H9 (cell line): ENCODE data around the gene TMBIM6. TPM values are rescaled to one million over a fixed set of nuclear protein-coding genes. Genes with fewer than 3 reads are reported as not detected.
"Not testable (repeated sequence)": the region's sequence is repeated elsewhere in the genome, so short reads cannot be mapped to it uniquely, and the experiment has no call there.

Experiments used
- DNase-seq: peaks from one replicate; pipeline ENCODE4 v3.0.0-alpha.2; 2017
- H2AFZ ChIP-seq: one replicate; pipeline ENCODE4 v1.6.1; 2013; ENCODE audit warnings: mild to moderate bottlenecking, low read length, control low read depth, moderate library complexity
- H2AK5ac ChIP-seq: 2 replicates; pipeline ENCODE4 v1.6.1; 2013; ENCODE audit warnings: low read length, control low read depth, mixed read lengths; ENCODE audit not compliant: insufficient read length
- H2BK120ac ChIP-seq: one replicate; pipeline ENCODE4 v1.6.1; 2013; ENCODE audit warnings: low read depth, mild to moderate bottlenecking, low read length, control low read depth, inconsistent platforms; ENCODE audit not compliant: poor library complexity, severe bottlenecking
- H2BK12ac ChIP-seq: 2 replicates; pipeline ENCODE4 v1.6.1; 2013; ENCODE audit warnings: low read length, control low read depth, mixed read lengths, low read depth; ENCODE audit not compliant: insufficient read length
- H2BK15ac ChIP-seq: 2 replicates; pipeline ENCODE4 v1.6.1; 2013; ENCODE audit warnings: low read depth, low read length, control low read depth
- H2BK20ac ChIP-seq: one replicate; pipeline ENCODE4 v1.6.1; 2013; ENCODE audit warnings: low read depth, mild to moderate bottlenecking, low read length, control low read depth, inconsistent platforms; ENCODE audit not compliant: poor library complexity, severe bottlenecking
- H2BK5ac ChIP-seq: 2 replicates; pipeline ENCODE4 v1.6.1; 2013; ENCODE audit warnings: low read length, control low read depth, mixed read lengths; ENCODE audit not compliant: insufficient read length
- H3K14ac ChIP-seq: 2 replicates; pipeline ENCODE4 v1.6.1; 2013; ENCODE audit warnings: low read length, control low read depth; ENCODE audit not compliant: insufficient read depth
- H3K18ac ChIP-seq: 2 replicates; pipeline ENCODE4 v1.6.1; 2013; ENCODE audit warnings: low read depth, mild to moderate bottlenecking, mixed read lengths, low read length, control low read depth; ENCODE audit not compliant: insufficient read length
- H3K23ac ChIP-seq: 2 replicates; pipeline ENCODE4 v1.6.1; 2013; ENCODE audit warnings: low read length, control low read depth, mixed read lengths, low read depth; ENCODE audit not compliant: insufficient read length
- H3K23me2 ChIP-seq: 2 replicates; pipeline ENCODE4 v1.6.1; 2013; ENCODE audit warnings: low read depth, mild to moderate bottlenecking, mixed read lengths, low read length, control low read depth; ENCODE audit not compliant: insufficient read length, poor library complexity, severe bottlenecking
- H3K27ac ChIP-seq: 2 replicates; pipeline ENCODE4 v1.5.1; 2013; ENCODE audit warnings: low read length, control low read depth, mixed read lengths, low read depth; ENCODE audit not compliant: insufficient read length
- H3K27me3 ChIP-seq: 2 replicates; pipeline ENCODE4 v1.6.1; 2013; ENCODE audit warnings: low read length, control low read depth, inconsistent platforms; ENCODE audit not compliant: insufficient read depth
- H3K4ac ChIP-seq: 2 replicates; pipeline ENCODE4 v1.6.1; 2013; ENCODE audit warnings: low read depth, mild to moderate bottlenecking, control low read depth, inconsistent platforms, low read length, moderate library complexity
- H3K4me1 ChIP-seq: 2 replicates; pipeline ENCODE4 v1.6.1; 2013; ENCODE audit warnings: low read length, control low read depth, inconsistent platforms; ENCODE audit not compliant: insufficient read depth
- H3K4me2 ChIP-seq: 2 replicates; pipeline ENCODE4 v1.6.1; 2013; ENCODE audit warnings: low read length, control low read depth, mixed read lengths; ENCODE audit not compliant: insufficient read length, insufficient read depth
- H3K56ac ChIP-seq: 2 replicates; pipeline ENCODE4 v1.6.1; 2013; ENCODE audit warnings: low read depth, mild to moderate bottlenecking, mixed read lengths, low read length, control low read depth; ENCODE audit not compliant: insufficient read length
- H3K79me1 ChIP-seq: 2 replicates; pipeline ENCODE4 v1.6.1; 2013; ENCODE audit warnings: low read depth, mild to moderate bottlenecking, moderate library complexity, low read length, control low read depth, inconsistent platforms; ENCODE audit not compliant: insufficient read depth, poor library complexity, severe bottlenecking
- H3K79me2 ChIP-seq: 2 replicates; pipeline ENCODE4 v1.6.1; 2013; ENCODE audit warnings: low read length, control low read depth, inconsistent platforms; ENCODE audit not compliant: insufficient read depth
- H3K9ac ChIP-seq: 2 replicates; pipeline ENCODE4 v1.6.1; 2013; ENCODE audit warnings: low read length, control low read depth, mixed read lengths; ENCODE audit not compliant: insufficient read length; ENCODE audit errors: extremely low read depth
- H3K9me3 ChIP-seq: one replicate; pipeline ENCODE4 v1.6.1; 2013; ENCODE audit warnings: low read depth, low read length, inconsistent platforms; ENCODE audit not compliant: control insufficient read depth
- H3T11ph ChIP-seq: one replicate; pipeline ENCODE4 v1.6.1; 2013; ENCODE audit warnings: mild to moderate bottlenecking, low read length, control low read depth, inconsistent platforms
- H4K20me1 ChIP-seq: one replicate; pipeline ENCODE4 v1.6.1; 2013; ENCODE audit not compliant: control insufficient read depth, insufficient read length, insufficient read depth
- H4K5ac ChIP-seq: 2 replicates; pipeline ENCODE4 v1.6.1; 2013; ENCODE audit warnings: low read depth, mild to moderate bottlenecking, mixed read lengths, low read length, control low read depth; ENCODE audit not compliant: insufficient read length
- H4K8ac ChIP-seq: replicated peaks from 2 replicates; pipeline ENCODE4 v1.6.1; 2013; ENCODE audit warnings: low read length, control low read depth, mixed read lengths, low read depth; ENCODE audit not compliant: insufficient read length
- H4K91ac ChIP-seq: 2 replicates; pipeline ENCODE4 v1.6.1; 2013; ENCODE audit warnings: low read depth, mild to moderate bottlenecking, moderate library complexity, mixed read lengths, low read length, control low read depth; ENCODE audit not compliant: insufficient read length
- H3K27ac Mint-ChIP-seq, 3 experiments: 2 replicates in 2 of 3; 3 replicates in 1 of 3; pipeline ENCODE4 v1.8.0; 2020 to 2021; ENCODE audit warnings: mixed read lengths in 3 of 3, mild to moderate bottlenecking in 1 of 3, moderate library complexity in 1 of 3
- H3K27me3 Mint-ChIP-seq: 2 replicates; pipeline ENCODE4 v1.8.0; 2021; ENCODE audit warnings: low read depth, mild to moderate bottlenecking, moderate library complexity, mixed read lengths
- H3K36me3 Mint-ChIP-seq, 3 experiments: 2 replicates in 2 of 3; 3 replicates in 1 of 3; pipeline ENCODE4 v1.8.0; 2020 to 2021; ENCODE audit warnings: low read depth in 3 of 3, mixed read lengths in 3 of 3; ENCODE audit not compliant: insufficient read depth in 1 of 3
- H3K4me1 Mint-ChIP-seq, 2 experiments: 2 replicates each; pipeline ENCODE4 v1.8.0; 2020; ENCODE audit warnings: mixed read lengths in 2 of 2
- H3K4me3 Mint-ChIP-seq, 2 experiments: 2 replicates in 1 of 2; 3 replicates in 1 of 2; pipeline ENCODE4 v1.8.0; 2020 to 2021; ENCODE audit warnings: mild to moderate bottlenecking in 2 of 2, mixed read lengths in 2 of 2, moderate library complexity in 1 of 2
- H3K9me3 Mint-ChIP-seq, 2 experiments: 2 replicates in 1 of 2; 3 replicates in 1 of 2; pipeline ENCODE4 v1.8.0; 2020; ENCODE audit warnings: mild to moderate bottlenecking in 2 of 2, mixed read lengths in 2 of 2, moderate library complexity in 1 of 2
- CTCF ChIP-seq: fragments of 200-600 bp; sonication (generic); conservative IDR thresholded peaks from 3 replicates; pipeline ENCODE4 v1.8.0; 2021; ENCODE audit warnings: antibody characterized with exemption, mild to moderate bottlenecking
- WGBS: extraction: QIAGEN DNeasy Blood & Tissue Kit; methylation state at CpG from one replicate; pipeline ENCODE4 v1.1.7; 2013; ENCODE audit warnings: missing lambda C conversion rate, low lambda C conversion rate, mixed read lengths; ENCODE audit not compliant: insufficient read length; ENCODE audit errors: extremely low coverage; 5-methylcytosine and 5-hydroxymethylcytosine counted together
- total RNA-seq: library from RNA; stranded (reverse); gene quantifications from 2 replicates; pipeline ENCODE4 v1.2.1, GENCODE V29; 2021

TMBIM6 gene
- total RNA-seq, 1 experiment from 2014 or later = 362 TPM

DNA sequence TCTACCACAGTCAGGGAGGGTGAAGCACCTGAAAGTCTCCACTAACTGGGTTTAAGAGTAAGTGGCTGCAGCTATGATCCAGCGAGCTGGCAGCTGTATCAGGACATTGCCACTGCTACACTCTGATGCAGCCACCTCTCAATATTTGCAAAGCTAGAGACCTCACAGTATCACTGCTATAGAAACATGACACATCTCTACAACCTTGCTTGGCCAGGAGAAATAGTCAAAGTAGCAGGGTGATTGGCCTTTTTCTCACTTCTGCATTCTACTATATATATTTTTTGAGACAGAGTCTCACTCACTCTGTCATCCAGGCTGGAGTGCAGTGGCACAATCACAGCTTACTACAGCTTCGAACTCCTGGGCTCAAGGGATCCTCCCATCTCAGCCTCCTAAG lies 24.8 kb upstream of the TMBIM6 start:
- Histone ChIP-seq H3K9ac (no peak overlapping the region), H3K23ac (no peak overlapping the region), H3K79me2 (no peaks in the 10 kb centered on the region), H3K27ac (no peak overlapping the region), H3K23me2 (no peaks in the 10 kb centered on the region), H2BK120ac (no peak overlapping the region), H2BK20ac (no peak overlapping the region), H2BK15ac (no peak overlapping the region), H3K9me3 (no peaks in the 10 kb centered on the region), H4K20me1 (no peaks in the 10 kb centered on the region), H3K27me3 (no peaks in the 10 kb centered on the region), H4K5ac (no peak overlapping the region), H3T11ph (no peak overlapping the region), H3K14ac (no peak overlapping the region), H2AK5ac (no peak overlapping the region), H3K4ac (no peak overlapping the region), H2AFZ (no peak overlapping the region), H3K79me1 (no peaks in the 10 kb centered on the region), H2BK12ac (no peak overlapping the region), H3K56ac (no peak overlapping the region), H3K4me2 (no peak overlapping the region), H3K4me1 (no peaks in the 10 kb centered on the region; the same call in 1 of the 2 replicates), H2BK5ac (no peak overlapping the region), H3K18ac (no peak overlapping the region), H4K91ac (no peak overlapping the region), H4K8ac (no peak overlapping the region)
- no CpG with 5 or more reads among the region's 2 CpGs for WGBS
- no peaks in the 10 kb centered on the region; a peak in 1 of 5 replicates for H3K9me3 Mint-ChIP-seq
- peaks cover 29% of the 10 kb centered on the region for H3K27me3 Mint-ChIP-seq
- no peak for TF ChIP-seq CTCF
- H3K36me3 Mint-ChIP-seq = no peaks in the 10 kb centered on the region
- no peaks in the 10 kb centered on the region for H3K4me1 Mint-ChIP-seq
- no peak overlapping the region for H3K4me3 Mint-ChIP-seq
- no peak overlapping the region for H3K27ac Mint-ChIP-seq
- no peak for DNase-seq

- H2BK12ac ChIP-seq, H3K4me2 ChIP-seq, H4K91ac ChIP-seq, H3K4me3 Mint-ChIP-seq, H2AK5ac ChIP-seq, H3K4me1 ChIP-seq, H3K4me1 Mint-ChIP-seq, H3K9me3 ChIP-seq, H2BK120ac ChIP-seq, H3K23me2 ChIP-seq, H3K36me3 Mint-ChIP-seq, H3K14ac ChIP-seq, H3K4ac ChIP-seq, DNase-seq, H2AFZ ChIP-seq, H2BK5ac ChIP-seq, H3K23ac ChIP-seq, H4K5ac ChIP-seq, H3K18ac ChIP-seq, H4K20me1 ChIP-seq, H3K79me1 ChIP-seq, H4K8ac ChIP-seq, H3T11ph ChIP-seq, H3K27ac ChIP-seq, H3K79me2 ChIP-seq, H3K9me3 Mint-ChIP-seq, H3K27me3 ChIP-seq, H2BK20ac ChIP-seq, H3K56ac ChIP-seq, H3K9ac ChIP-seq, H3K27ac Mint-ChIP-seq, H2BK15ac ChIP-seq: not testable (repeated sequence)
- H3K27me3 Mint-ChIP-seq = peaks cover 26% of the 10 kb centered on the region
- WGBS = no CpG with 5 or more reads among the region's 3 CpGs
Observed at GRCh38 chr12:49717800-49718199, 23.6 kb upstream of the TMBIM6 start.
